A375 (cell line): ENCODE measurements around the gene RAPSN. TPM values are rescaled to one million over a fixed set of nuclear protein-coding genes. Genes with fewer than 3 reads are reported as not detected.

Source experiments
- small RNA-seq: library from RNA; depleted of rRNA; stranded (forward); fragments of <200 nt; gene quantifications from one replicate; pipeline ENCODE3, GENCODE V24; 2014
- total RNA-seq: library from RNA; depleted of rRNA; stranded (reverse); fragments of >200 nt; shearing (Covaris generic); gene quantifications from 2 replicates; pipeline ENCODE4 v1.2.3, GENCODE V29; 2014; rRNA removed

Gene RAPSN
- total RNA-seq = 0.11 TPM in 1 of 2 replicates, not detected in the other

DNA sequence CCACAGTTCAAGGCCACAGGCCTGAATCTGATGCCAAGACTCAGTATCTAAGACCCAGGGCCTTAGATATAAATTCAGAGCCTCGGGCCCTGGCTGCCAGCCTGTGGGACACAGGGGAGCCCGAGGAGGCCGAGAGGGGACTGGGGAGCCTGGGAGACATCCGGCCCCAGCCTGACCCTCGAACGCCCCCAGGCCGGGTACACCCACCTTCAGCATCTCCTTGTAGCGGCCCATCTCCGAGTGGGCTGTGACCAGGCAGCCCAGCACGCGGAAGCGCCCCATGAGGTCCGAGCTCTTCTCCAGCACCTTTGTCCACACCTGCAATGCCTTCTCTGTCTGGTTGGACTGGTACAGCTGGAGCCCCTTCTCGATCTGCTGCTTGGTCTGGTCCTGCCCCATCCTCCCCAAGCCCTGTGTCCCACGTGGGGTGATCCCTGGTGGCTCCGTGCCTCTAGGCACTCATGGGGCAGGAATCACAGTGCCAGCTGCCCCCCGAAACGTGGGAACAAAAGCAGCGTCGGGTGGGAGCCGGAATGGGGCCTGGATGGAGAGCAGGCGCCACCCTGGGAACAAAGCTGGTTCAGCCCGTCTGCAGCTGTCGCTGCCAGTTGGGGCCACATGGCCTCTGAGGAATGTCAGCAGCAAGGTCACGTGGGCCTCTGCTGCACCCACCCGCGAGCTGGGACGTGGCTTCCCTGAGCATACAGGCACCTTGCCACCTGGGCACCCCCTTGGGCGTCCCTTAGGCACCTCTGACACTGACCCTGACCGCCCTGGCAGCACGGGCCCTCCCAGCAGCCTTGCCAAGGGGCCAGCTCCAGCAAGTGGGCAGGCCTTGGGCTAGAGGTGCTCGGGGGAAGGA, at the start of gene RAPSN:
TSS of gene RAPSN (minus strand) at position 571 of the 862 bp plus-strand sequence. CDS start at position 399, 172 bp downstream.

DNA sequence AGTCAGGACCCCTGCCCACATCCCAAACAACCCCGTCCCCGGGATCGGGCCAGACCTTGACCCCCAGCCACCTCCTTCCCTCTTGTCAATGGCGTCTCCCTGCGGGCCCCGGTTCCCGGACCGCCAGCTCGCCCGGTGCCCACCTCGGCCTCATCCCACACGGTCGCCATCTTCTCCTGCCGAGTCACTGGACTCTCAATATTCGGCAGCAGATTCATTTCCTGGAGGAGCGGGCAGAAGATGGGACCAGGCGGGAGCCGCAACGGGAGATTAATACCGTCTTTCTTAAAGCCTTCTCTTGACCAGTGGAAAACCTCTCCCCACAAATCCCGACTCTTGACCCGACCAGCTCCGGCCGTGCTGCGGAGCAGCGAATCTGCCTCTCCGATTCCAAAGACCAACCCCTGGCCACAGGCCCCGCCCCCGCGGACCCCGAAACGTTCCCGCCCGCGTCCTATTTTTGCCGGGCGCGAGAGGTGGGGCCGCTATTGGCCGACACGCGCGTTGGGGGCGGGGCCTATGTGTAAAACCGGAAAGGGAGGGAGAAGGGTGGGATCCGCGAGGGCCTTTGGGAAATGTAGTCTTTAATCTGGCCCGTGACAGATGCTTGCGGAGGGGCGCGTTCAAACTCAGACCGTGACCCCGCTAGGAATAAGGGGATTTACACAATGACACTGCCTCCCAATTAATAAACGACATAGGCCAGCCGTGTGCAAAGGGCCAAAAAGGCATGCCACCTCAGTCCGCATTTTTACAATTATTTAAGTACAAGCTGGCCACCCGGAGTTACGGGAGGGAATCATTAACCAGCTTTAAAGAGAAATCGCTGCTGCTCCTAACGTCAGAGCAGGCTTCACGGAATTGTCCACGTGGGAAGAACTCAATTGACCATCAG, 22.6 kb downstream of the RAPSN start, which contains the start of gene PSMC3:
TSS of gene PSMC3 (minus strand) at position 378 of the 895 bp plus-strand sequence. CDS start at position 218, 160 bp downstream.

DNA sequence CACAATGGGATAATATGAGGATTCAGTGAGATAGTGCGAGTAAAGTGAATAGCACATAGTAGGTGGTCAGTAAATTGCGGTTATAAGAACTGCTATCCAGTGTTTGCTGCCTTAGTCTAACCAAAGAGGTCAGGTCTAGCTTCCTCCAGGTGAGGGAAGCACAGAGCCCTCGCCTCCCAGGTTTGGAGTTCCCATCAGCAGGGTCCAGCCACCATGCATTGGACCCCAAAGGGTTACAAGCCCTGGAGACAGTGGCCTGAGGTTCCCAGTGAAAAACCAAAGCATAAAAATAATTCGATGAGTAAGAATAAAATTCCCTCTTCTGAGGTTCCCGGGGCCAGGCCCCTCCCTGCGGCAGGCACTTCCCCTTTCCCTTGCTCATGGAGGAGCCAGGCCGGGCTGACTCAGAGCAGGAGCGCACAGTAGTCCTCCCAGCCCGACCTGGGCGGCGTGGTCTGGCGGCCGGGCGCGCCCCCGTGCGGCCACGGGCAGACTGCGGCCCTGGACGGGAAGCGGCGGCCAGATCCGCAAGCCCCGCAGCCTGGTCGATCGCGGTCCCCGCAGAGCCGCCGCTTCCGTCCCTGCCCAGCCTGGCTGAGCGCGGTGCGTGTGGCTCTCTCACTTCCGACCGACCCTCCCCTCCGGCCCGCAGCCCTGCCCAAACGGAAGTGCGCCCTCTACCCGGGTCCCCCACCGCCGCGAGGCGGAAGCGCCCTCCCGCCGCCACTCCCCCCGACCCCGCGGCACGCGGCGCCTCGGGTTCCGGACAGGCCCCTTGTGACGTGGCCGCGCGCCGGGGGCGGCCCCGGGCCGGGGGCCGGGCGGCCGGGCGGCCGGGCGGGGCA, 41.0 kb downstream of the RAPSN start, which contains the start of gene SLC39A13:
TSS of gene SLC39A13 (plus strand) at position 845 of the 845 bp plus-strand sequence. CDS start 1,505 bp downstream, outside the sequence.

Small RNA genes within 50 kb of the gene (small RNA-seq; reads per million reads assigned to genes)
- gene MIR4487 = not detected

Other genes with a start within 250 kb of the RAPSN start
- 58.4 and 73.0 TPM in 2 replicates for gene DDB2, start 234.2 kb downstream of the RAPSN start, total RNA-seq
- 28.7 and 31.6 TPM in 2 replicates for gene ACP2, start 200.3 kb downstream of the RAPSN start, total RNA-seq
- gene NR1H3, start 191.1 kb downstream of the RAPSN start, total RNA-seq = 27.0 and 32.1 TPM in 2 replicates
- 30.4 and 36.3 TPM in 2 replicates for gene MADD, start 179.0 kb downstream of the RAPSN start, total RNA-seq
- not detected in 2 replicates for gene MYBPC3, start 96.4 kb downstream of the RAPSN start, total RNA-seq
- gene SPI1, start 70.6 kb downstream of the RAPSN start, total RNA-seq = not detected in 2 replicates
- gene SLC39A13, start 40.5 kb downstream of the RAPSN start, total RNA-seq = 48.1 and 53.2 TPM in 2 replicates
- gene PSMC3, start 22.7 kb downstream of the RAPSN start, total RNA-seq = 263 and 283 TPM in 2 replicates
- gene CELF1, start 104.0 kb upstream of the RAPSN start, total RNA-seq = 91.6 and 105 TPM in 2 replicates
- 170 and 178 TPM in 2 replicates for gene PTPMT1, start 116.5 kb upstream of the RAPSN start, total RNA-seq
- gene KBTBD4, start 129.8 kb upstream of the RAPSN start, total RNA-seq = 20.7 and 25.5 TPM in 2 replicates
- gene NDUFS3, start 129.9 kb upstream of the RAPSN start, total RNA-seq = 132 and 135 TPM in 2 replicates
- 0.13 and 1.4 TPM in 2 replicates for gene FAM180B, start 137.5 kb upstream of the RAPSN start, total RNA-seq
- 0.11 TPM in 1 of 2 replicates, not detected in the other for gene C1QTNF4, start 145.3 kb upstream of the RAPSN start, total RNA-seq
- 64.9 and 92.9 TPM in 2 replicates for gene MTCH2, start 193.4 kb upstream of the RAPSN start, total RNA-seq